Esophagus squamous epithelium (tissue), 5 donors: ENCODE data around the gene NCBP2L. TPM values are rescaled to one million over a fixed set of nuclear protein-coding genes. Genes with fewer than 3 reads are reported as not detected.
A peak's percentile ranks its signal among the peaks of the same experiment; 100 is the strongest.
"Not testable (repeated sequence)": the region's sequence is repeated elsewhere in the genome, so short reads cannot be mapped to it uniquely, and the experiment has no call there.

Experiments used
- DNase-seq: peaks from one replicate; lab custom pipeline; 2025; lab: John Stamatoyannopoulos, UW
- H3K27ac ChIP-seq, 4 donors: fragments of 200-600 bp; sonication (generic); one replicate each; pipeline ENCODE4 v1.5.1; 2016 to 2019; ENCODE audit warnings: mild to moderate bottlenecking in 1 of 4
- H3K27me3 ChIP-seq, 4 donors: fragments of 200-600 bp; sonication (generic); 1 replicate in 3 of 4; 2 replicates in 1 of 4; pipeline versions ENCODE4 v1.5.1 to v1.6.0; 2017 to 2021; ENCODE audit warnings: antibody characterized with exemption in 1 of 4
- H3K36me3 ChIP-seq, 3 donors: fragments of 200-600 bp; sonication (generic); one replicate each; pipeline ENCODE4 v1.5.1; 2016 to 2019
- H3K4me1 ChIP-seq, 3 donors: fragments of 200-600 bp; sonication (generic); one replicate each; pipeline ENCODE4 v1.5.1; 2017 to 2019
- H3K4me3 ChIP-seq, 4 donors: fragments of 200-600 bp; sonication (generic); 1 replicate in 3 of 4; 2 replicates in 1 of 4; pipeline ENCODE4 v1.5.1; 2016 to 2019; ENCODE audit warnings: mild to moderate bottlenecking in 2 of 4, moderate library complexity in 1 of 4
- H3K9me3 ChIP-seq, 3 donors: fragments of 200-600 bp; sonication (generic); one replicate each; pipeline ENCODE4 v1.5.1; 2016 to 2019
- CTCF ChIP-seq, 6 experiments: fragments of 450-650 bp in 4 of 6; fragments of 200-600 bp in 2 of 6; sonication (generic) in 2 of 6; IDR thresholded peaks; one replicate each; pipeline ENCODE4 v1.5.1; 2016 to 2019; ENCODE audit warnings: antibody characterized with exemption in 6 of 6, mild to moderate bottlenecking in 4 of 6, moderate library complexity in 4 of 6
- POLR2A ChIP-seq, 4 donors: fragments of 450-650 bp; IDR thresholded peaks; one replicate each; pipeline ENCODE4 v1.6.1; 2017; ENCODE audit warnings: antibody characterized with exemption in 4 of 4, mild to moderate bottlenecking in 4 of 4, moderate library complexity in 3 of 4
- WGBS, 2 donors: methylation state at CpG; one replicate each; pipeline ENCODE4 v1.1.5; 2018; 5-methylcytosine and 5-hydroxymethylcytosine counted together
- intact Hi-C: fragments of 100-400 bp; cut with DNase I; formaldehyde crosslinking; loops from one replicate; pipeline ENCODE4 v1.15.0; 2022
- total RNA-seq, 4 donors: library from RNA; depleted of rRNA; stranded (reverse); fragments of >200 nt; gene quantifications; one replicate each; pipeline ENCODE4 v1.1.0, GENCODE V29; 2016
- donor health status: DM: yes; HTN: yes; CAD: no.

Gene NCBP2L
- total RNA-seq, 4 donors from 2014 or later = not detected

- intact Hi-C loops = loop anchor here (5.0 kb wide), 1 partner anchor 120 kb away; no protein-coding TSS in a partner anchor
- no peaks in the 10 kb centered on the region for H3K36me3 ChIP-seq
- H3K27ac ChIP-seq = peak overlapping the region; percentile 82 to 94 (median 88)
- 9 to 16% methylated on average over 11 to 17 of the region's 20 CpGs for WGBS, 2 donors
- no peaks in the 10 kb centered on the region for H3K27me3 ChIP-seq
- TF ChIP-seq POLR2A (IDR thresholded peaks at IDR 0.05) (no peak), CTCF (IDR thresholded peaks at IDR 0.05) (peak; percentile 64 to 83 (median 80))
- H3K9me3 ChIP-seq = no peaks in the 10 kb centered on the region
- H3K4me1 ChIP-seq = peaks cover 0 to 38% (median 0%) of the 10 kb centered on the region in 3 donors
- DNase-seq = peak; percentile 62
- H3K4me3 ChIP-seq = peak overlapping the region; percentile 52 to 70 (median 64)
These were observed 641 bp upstream of the NCBP2L start for GRCh38 chrX:107776649-107777535.

- H3K4me1 ChIP-seq = peaks cover 0 to 10% (median 0%) of the 10 kb centered on the region in 3 donors
- no peaks in the 10 kb centered on the region for H3K27me3 ChIP-seq
- DNase-seq = no peak
- TF ChIP-seq POLR2A (IDR thresholded peaks at IDR 0.05) (no peak), CTCF (IDR thresholded peaks at IDR 0.05) (no peak)
- no peaks in the 10 kb centered on the region for H3K9me3 ChIP-seq
- H3K4me3 ChIP-seq = no peak overlapping the region
- intact Hi-C loops = no loop called here
- H3K36me3 ChIP-seq = no peaks in the 10 kb centered on the region
- no peak overlapping the region for H3K27ac ChIP-seq
- WGBS, 2 donors = 82 to 100% methylated on average over 5 to 8 of the region's 9 CpGs
These were observed 3.0 kb downstream of the NCBP2L start for GRCh38 chrX:107780525-107780924.

- H3K36me3 ChIP-seq = no peaks in the 10 kb centered on the region
- intact Hi-C loops = no loop called here
- no peak overlapping the region for H3K27ac ChIP-seq
- H3K27me3 ChIP-seq = no peaks in the 10 kb centered on the region
- no peak overlapping the region for H3K4me3 ChIP-seq
- H3K9me3 ChIP-seq = no peaks in the 10 kb centered on the region
- DNase-seq = no peak
- H3K4me1 ChIP-seq = no peaks in the 10 kb centered on the region
- no peak for TF ChIP-seq CTCF (IDR thresholded peaks at IDR 0.05)
- no peak for TF ChIP-seq POLR2A (IDR thresholded peaks at IDR 0.05)
- 17 to 35% methylated on average over 1 of the region's 1 CpG for WGBS, 2 donors
These were observed 10.3 kb downstream of the NCBP2L start for GRCh38 chrX:107787827-107788226.

GRCh38 chrX:107804427-107804826 lies 26.9 kb downstream of the NCBP2L start:
- peaks cover 0 to 17% (median 0%) of the 10 kb centered on the region in 3 donors for H3K9me3 ChIP-seq
- no peak for DNase-seq
- 19 to 22% methylated on average over 1 of the region's 1 CpG for WGBS, 2 donors
- peaks cover 0 to 5% (median 0%) of the 10 kb centered on the region in 4 donors for H3K27me3 ChIP-seq
- no peak overlapping the region for H3K27ac ChIP-seq
- no peaks in the 10 kb centered on the region for H3K36me3 ChIP-seq
- no peak for TF ChIP-seq POLR2A (IDR thresholded peaks at IDR 0.05)
- no peak for TF ChIP-seq CTCF (IDR thresholded peaks at IDR 0.05)
- intact Hi-C loops = no loop called here
- no peaks in the 10 kb centered on the region for H3K4me1 ChIP-seq
- no peak overlapping the region for H3K4me3 ChIP-seq

- H3K36me3 ChIP-seq = no peaks in the 10 kb centered on the region
- no peak overlapping the region for H3K27ac ChIP-seq
- intact Hi-C loops = no loop called here
- H3K4me3 ChIP-seq = no peak overlapping the region
- H3K4me1 ChIP-seq = no peaks in the 10 kb centered on the region
- 87 to 94% methylated on average over 3 of the region's 3 CpGs for WGBS, 2 donors
- DNase-seq = no peak
- H3K27me3 ChIP-seq = peaks cover 0 to 5% (median 0%) of the 10 kb centered on the region in 4 donors
- H3K9me3 ChIP-seq = peaks cover 0 to 17% (median 0%) of the 10 kb centered on the region in 3 donors
- TF ChIP-seq POLR2A (IDR thresholded peaks at IDR 0.05) (no peak), CTCF (IDR thresholded peaks at IDR 0.05) (no peak)
These were observed 27.6 kb downstream of the NCBP2L start for GRCh38 chrX:107805179-107805578.

GRCh38 chrX:107810053-107810452 lies 32.5 kb downstream of the NCBP2L start:
- H3K27ac ChIP-seq, DNase-seq, H3K9me3 ChIP-seq, H3K36me3 ChIP-seq, intact Hi-C loops, H3K4me1 ChIP-seq, H3K27me3 ChIP-seq, H3K4me3 ChIP-seq: not testable (repeated sequence)
- 82 to 84% methylated on average over 9 to 10 of the region's 10 CpGs for WGBS, 2 donors
